Breast epithelium (tissue), 4 donors: ENCODE measurements around the gene U2AF1L4. TPM values are rescaled to one million over a fixed set of nuclear protein-coding genes. Genes with fewer than 3 reads are reported as not detected.

ENCODE experiments used
- DNase-seq, 2 donors: peaks; one replicate each; pipeline ENCODE4 v3.0.0-alpha.2; 2019; ENCODE audit warnings: low spot score in 2 of 2
- H3K27ac ChIP-seq, 2 donors: fragments of 200-600 bp; sonication (generic) in 1 of 2; one replicate each; pipeline ENCODE4 v1.5.1; 2016 to 2019; ENCODE audit warnings: mild to moderate bottlenecking in 1 of 2
- H3K27me3 ChIP-seq, 2 donors: fragments of 200-600 bp; sonication (generic) in 1 of 2; one replicate each; pipeline versions ENCODE4 v1.5.1 to v1.6.0; 2017 to 2019; ENCODE audit warnings: control low read depth in 1 of 2, mild to moderate bottlenecking in 1 of 2
- H3K36me3 ChIP-seq: fragments of 200-600 bp; one replicate; pipeline ENCODE4 v1.5.1; 2019
- H3K4me1 ChIP-seq, 2 donors: fragments of 200-600 bp; sonication (generic); one replicate each; pipeline ENCODE4 v1.5.1; 2016 to 2019; ENCODE audit warnings: control low read depth in 1 of 2
- H3K4me3 ChIP-seq, 3 donors: fragments of 200-600 bp; sonication (generic); 1 replicate in 2 of 3; 2 replicates in 1 of 3; pipeline ENCODE4 v1.5.1; 2016 to 2019; ENCODE audit warnings: mild to moderate bottlenecking in 3 of 3, moderate library complexity in 2 of 3
- H3K9me3 ChIP-seq, 2 donors: fragments of 200-600 bp; sonication (generic) in 1 of 2; one replicate each; pipeline ENCODE4 v1.5.1; 2016 to 2019; ENCODE audit warnings: control low read depth in 1 of 2
- POLR2A ChIP-seq: fragments of 450-650 bp; IDR thresholded peaks from one replicate; pipeline ENCODE4 v1.6.1; 2016; ENCODE audit warnings: antibody characterized with exemption, mild to moderate bottlenecking, moderate library complexity
- POLR2AphosphoS5 ChIP-seq, 3 donors: sonication (generic); formaldehyde crosslinking; IDR thresholded peaks; one replicate each; pipeline ENCODE4 v1.6.1; 2017; ENCODE audit warnings: antibody characterized with exemption in 3 of 3
- intact Hi-C: fragments of 100-400 bp; cut with DNase I; formaldehyde crosslinking; loops from one replicate; pipeline ENCODE4 v1.15.1; 2023; ENCODE audit warnings: low total_unique reads
- total RNA-seq, 3 donors: library from RNA; depleted of rRNA; stranded (reverse); fragments of >200 nt; gene quantifications; one replicate each; pipeline ENCODE4 v1.1.0, GENCODE V29; 2016
- TF ChIP-seq, protein P1 (sequence below), 3 donors: fragments of 450-650 bp; IDR thresholded peaks; one replicate each; pipeline ENCODE4 v1.5.1; 2016 to 2017; ENCODE audit warnings: antibody characterized with exemption in 3 of 3, mild to moderate bottlenecking in 3 of 3, moderate library complexity in 3 of 3

The U2AF1L4 gene
- total RNA-seq, 3 donors from 2014 or later, result 15.7 to 37.5 (median 19.5) TPM

DNA sequence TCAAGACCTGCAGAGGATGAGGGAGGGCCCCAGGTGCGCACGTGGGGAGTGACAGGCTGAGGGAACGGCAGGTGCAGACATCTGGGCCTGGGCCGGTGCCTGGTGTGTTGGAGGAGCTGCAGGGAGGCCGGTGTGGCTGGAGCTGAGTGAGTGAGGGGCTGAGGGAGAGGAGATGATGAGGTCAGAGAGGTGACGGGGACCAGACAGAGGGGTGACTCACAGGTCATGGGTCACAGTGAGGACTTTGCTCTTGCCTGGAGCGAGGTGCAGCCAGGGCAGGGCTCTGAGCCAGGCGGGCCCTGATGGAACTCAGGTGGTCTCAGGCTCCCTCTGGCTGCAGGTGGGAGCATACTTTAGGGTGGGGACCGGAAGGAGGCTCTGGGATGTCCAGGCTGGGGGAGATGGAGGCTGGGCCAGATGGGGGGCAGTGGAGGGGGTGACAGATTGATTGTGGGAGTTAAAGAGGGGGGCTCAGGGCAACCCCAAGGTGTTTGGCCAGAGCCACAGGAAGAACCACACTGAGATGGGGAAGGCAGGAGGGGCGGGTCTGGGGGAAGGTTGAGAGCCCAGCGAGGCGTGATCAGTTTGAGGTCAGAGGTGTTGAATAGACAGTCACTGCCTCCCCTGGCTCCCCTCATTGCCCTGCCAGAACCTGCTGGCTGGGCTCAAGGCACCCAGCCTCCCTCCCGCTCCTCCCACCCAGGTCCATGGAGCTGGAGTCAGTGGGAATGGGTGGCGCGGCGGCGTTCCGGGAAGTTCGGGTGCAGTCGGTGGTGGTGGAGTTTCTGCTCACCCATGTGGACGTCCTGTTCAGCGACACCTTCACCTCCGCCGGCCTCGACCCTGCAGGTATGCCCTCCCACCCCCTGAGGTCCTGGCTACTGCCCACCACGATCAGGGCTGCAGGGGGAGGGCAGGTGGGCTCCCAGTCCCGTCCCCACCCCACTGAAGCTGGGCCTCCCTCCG is 38.5 kb upstream of the U2AF1L4 start:
- H3K27me3 ChIP-seq, result no peaks in the 10 kb centered on the region
- no peak overlapping the region for H3K27ac ChIP-seq
- no peak overlapping the region for H3K4me3 ChIP-seq
- no peaks in the 10 kb centered on the region for H3K36me3 ChIP-seq
- TF ChIP-seq POLR2A, result no peak
- no peak for TF ChIP-seq POLR2AphosphoS5 (IDR thresholded peaks at IDR 0.05)
- TF ChIP-seq, protein P1, sequence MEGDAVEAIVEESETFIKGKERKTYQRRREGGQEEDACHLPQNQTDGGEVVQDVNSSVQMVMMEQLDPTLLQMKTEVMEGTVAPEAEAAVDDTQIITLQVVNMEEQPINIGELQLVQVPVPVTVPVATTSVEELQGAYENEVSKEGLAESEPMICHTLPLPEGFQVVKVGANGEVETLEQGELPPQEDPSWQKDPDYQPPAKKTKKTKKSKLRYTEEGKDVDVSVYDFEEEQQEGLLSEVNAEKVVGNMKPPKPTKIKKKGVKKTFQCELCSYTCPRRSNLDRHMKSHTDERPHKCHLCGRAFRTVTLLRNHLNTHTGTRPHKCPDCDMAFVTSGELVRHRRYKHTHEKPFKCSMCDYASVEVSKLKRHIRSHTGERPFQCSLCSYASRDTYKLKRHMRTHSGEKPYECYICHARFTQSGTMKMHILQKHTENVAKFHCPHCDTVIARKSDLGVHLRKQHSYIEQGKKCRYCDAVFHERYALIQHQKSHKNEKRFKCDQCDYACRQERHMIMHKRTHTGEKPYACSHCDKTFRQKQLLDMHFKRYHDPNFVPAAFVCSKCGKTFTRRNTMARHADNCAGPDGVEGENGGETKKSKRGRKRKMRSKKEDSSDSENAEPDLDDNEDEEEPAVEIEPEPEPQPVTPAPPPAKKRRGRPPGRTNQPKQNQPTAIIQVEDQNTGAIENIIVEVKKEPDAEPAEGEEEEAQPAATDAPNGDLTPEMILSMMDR (IDR thresholded peaks at IDR 0.05), result no peak
- no peak for DNase-seq
- intact Hi-C loops, result no loop called here
- no peaks in the 10 kb centered on the region for H3K4me1 ChIP-seq
- H3K9me3 ChIP-seq, result no peaks in the 10 kb centered on the region

DNA sequence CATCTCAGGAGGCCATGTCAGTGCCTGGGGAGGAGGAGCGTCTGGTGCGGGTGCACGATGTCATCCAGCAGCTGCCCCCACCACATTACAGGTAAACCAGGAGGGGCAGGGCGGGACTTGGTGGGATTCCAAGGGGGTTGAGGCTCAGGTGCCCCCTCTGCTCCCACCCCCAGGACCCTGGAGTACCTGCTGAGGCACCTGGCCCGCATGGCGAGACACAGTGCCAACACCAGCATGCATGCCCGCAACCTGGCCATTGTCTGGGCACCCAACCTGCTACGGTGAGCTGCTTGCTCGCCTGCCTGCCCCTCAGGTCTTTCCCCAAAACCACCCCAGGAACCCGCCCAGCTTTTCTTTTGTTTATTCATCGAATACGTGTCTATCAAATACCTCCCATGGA is 37.4 kb upstream of the U2AF1L4 start:
- DNase-seq, result no peak
- Histone ChIP-seq H3K27ac (no peak overlapping the region), H3K9me3 (no peaks in the 10 kb centered on the region), H3K4me3 (no peak overlapping the region), H3K4me1 (no peaks in the 10 kb centered on the region), H3K27me3 (no peaks in the 10 kb centered on the region), H3K36me3 (no peaks in the 10 kb centered on the region)
- TF ChIP-seq POLR2AphosphoS5 (IDR thresholded peaks at IDR 0.05), result no peak
- TF ChIP-seq, protein P1 (IDR thresholded peaks at IDR 0.05), result no peak
- intact Hi-C loops, result no loop called here

DNA sequence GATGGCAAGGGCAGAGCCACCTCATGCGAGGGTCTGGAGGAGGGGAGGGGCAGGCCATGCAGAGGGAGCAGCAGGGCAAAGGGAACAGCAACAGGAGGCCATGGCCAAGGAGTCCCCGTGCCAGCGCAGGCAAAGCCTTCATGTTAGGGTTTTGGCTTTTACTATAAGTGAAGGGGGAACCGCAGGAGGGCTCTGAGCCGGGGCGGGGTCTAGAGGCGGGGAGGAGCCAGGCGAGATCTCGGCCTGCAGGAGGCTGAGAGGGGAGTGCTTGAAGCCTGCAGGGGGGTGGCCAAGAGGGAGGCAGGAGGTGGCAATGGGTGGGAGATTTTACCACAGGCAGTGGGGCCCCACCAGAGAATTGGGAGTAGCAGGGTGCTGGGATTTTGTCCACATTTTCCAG is 36.4 kb upstream of the U2AF1L4 start:
- H3K36me3 ChIP-seq, result no peaks in the 10 kb centered on the region
- no peaks in the 10 kb centered on the region for H3K9me3 ChIP-seq
- no peaks in the 10 kb centered on the region for H3K4me1 ChIP-seq
- H3K4me3 ChIP-seq, result no peak overlapping the region
- no peak for DNase-seq
- intact Hi-C loops, result no loop called here
- H3K27ac ChIP-seq, result no peak overlapping the region
- H3K27me3 ChIP-seq, result no peaks in the 10 kb centered on the region
- TF ChIP-seq POLR2A (no peak), POLR2AphosphoS5 (IDR thresholded peaks at IDR 0.05) (no peak)
- TF ChIP-seq, protein P1 (IDR thresholded peaks at IDR 0.05), result no peak

DNA sequence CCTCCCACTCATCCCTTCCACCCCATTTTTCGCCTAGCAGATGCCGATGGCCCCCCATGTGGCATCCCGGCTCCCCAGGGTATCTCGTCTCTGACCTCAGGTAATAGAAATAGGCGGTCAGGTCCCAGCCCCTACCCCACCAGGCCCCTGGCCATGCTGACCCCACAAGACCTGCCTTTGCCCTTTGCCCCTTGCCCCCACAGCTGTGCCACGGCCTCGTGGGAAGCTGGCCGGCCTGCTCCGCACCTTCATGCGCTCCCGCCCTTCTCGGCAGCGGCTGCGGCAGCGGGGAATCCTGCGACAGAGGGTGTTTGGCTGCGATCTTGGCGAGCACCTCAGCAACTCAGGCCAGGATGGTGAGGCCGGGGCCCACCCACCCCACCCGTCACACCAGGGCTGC is 35.5 kb upstream of the U2AF1L4 start:
- no peak for TF ChIP-seq POLR2AphosphoS5 (IDR thresholded peaks at IDR 0.05)
- no peak for TF ChIP-seq POLR2A
- TF ChIP-seq, protein P1 (IDR thresholded peaks at IDR 0.05), result no peak
- DNase-seq, result no peak
- H3K4me3 ChIP-seq, result no peak overlapping the region
- H3K36me3 ChIP-seq, result no peaks in the 10 kb centered on the region
- H3K4me1 ChIP-seq, result no peaks in the 10 kb centered on the region
- H3K27me3 ChIP-seq, result no peaks in the 10 kb centered on the region
- intact Hi-C loops, result no loop called here
- H3K9me3 ChIP-seq, result no peaks in the 10 kb centered on the region
- H3K27ac ChIP-seq, result no peak overlapping the region

DNA sequence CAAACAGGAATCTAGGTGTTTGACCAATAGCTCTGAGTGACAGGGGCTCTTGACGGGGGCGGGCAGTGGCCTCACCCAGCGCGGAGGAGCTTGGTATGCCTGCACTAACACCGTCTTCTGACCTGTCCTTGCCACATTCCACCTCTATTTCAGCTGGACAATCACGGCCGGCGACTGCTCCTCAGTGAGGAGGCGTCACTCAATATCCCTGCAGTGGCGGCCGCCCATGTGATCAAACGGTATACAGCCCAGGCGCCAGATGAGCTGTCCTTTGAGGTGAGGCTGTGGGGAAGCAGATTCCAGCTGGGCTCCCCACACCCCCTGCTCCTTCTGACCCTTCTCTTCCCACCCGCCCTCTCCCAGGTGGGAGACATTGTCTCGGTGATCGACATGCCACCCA is 34.8 kb upstream of the U2AF1L4 start:
- DNase-seq, result no peak
- Histone ChIP-seq H3K27ac (no peak overlapping the region), H3K4me3 (no peak overlapping the region), H3K4me1 (no peaks in the 10 kb centered on the region), H3K36me3 (no peaks in the 10 kb centered on the region), H3K9me3 (no peaks in the 10 kb centered on the region), H3K27me3 (no peaks in the 10 kb centered on the region)
- TF ChIP-seq POLR2A (no peak), POLR2AphosphoS5 (IDR thresholded peaks at IDR 0.05) (no peak)
- TF ChIP-seq, protein P1 (IDR thresholded peaks at IDR 0.05), result no peak
- intact Hi-C loops, result no loop called here
